ENCODE measurements around the gene EXOC3L1.

The EXOC3L1 gene

GRCh38 chr16:67202956-67203493 is 13.1 kb upstream of the EXOC3L1 start:
- TF ChIP-seq FOXM1 (IDR thresholded peaks at IDR 0.05; ENCODE audit: borderline replicate concordance, low read depth) (no peak), TEAD4 (IDR thresholded peaks at IDR 0.05) (no peak), TCF12 (IDR thresholded peaks at IDR 0.05; ENCODE audit: low read depth) (no peak)

GRCh38 chr16:67202426-67202825 is 12.5 kb upstream of the EXOC3L1 start:
- TF ChIP-seq TAF1 (IDR thresholded peaks at IDR 0.05; ENCODE audit: low read depth) (no peak), USF1 (IDR thresholded peaks at IDR 0.05) (no peak), FOXM1 (IDR thresholded peaks at IDR 0.05; ENCODE audit: borderline replicate concordance, low read depth) (no peak), ZBTB7A (IDR thresholded peaks at IDR 0.05; ENCODE audit: low read depth) (no peak), NFIC (IDR thresholded peaks at IDR 0.05) (no peak), CEBPB (IDR thresholded peaks at IDR 0.05) (no peak), TCF12 (IDR thresholded peaks at IDR 0.05; ENCODE audit: low read depth) (no peak)

- no peak for TF ChIP-seq YY1 (IDR thresholded peaks at IDR 0.05; ENCODE audit: low read depth)
- no peak for TF ChIP-seq CEBPB (IDR thresholded peaks at IDR 0.05)
- no peak for TF ChIP-seq CREB1 (IDR thresholded peaks at IDR 0.05; ENCODE audit: low read depth)
- TF ChIP-seq TCF12 (IDR thresholded peaks at IDR 0.05; ENCODE audit: low read depth), result no peak
- no peak for TF ChIP-seq EGR1 (IDR thresholded peaks at IDR 0.05)
- TF ChIP-seq REST (IDR thresholded peaks at IDR 0.05; ENCODE audit: low read depth), result no peak
- TF ChIP-seq TAF1 (IDR thresholded peaks at IDR 0.05; ENCODE audit: low read depth), result no peak
- no peak for TF ChIP-seq EP300 (IDR thresholded peaks at IDR 0.05; ENCODE audit: borderline replicate concordance)
- TF ChIP-seq MAX (IDR thresholded peaks at IDR 0.05), result no peak
Measured at GRCh38 chr16:67201411-67202345, 11.7 kb upstream of the EXOC3L1 start.

GRCh38 chr16:67200491-67200890 is 10.6 kb upstream of the EXOC3L1 start:
- TF ChIP-seq TCF12 (IDR thresholded peaks at IDR 0.05; ENCODE audit: low read depth), result no peak
- no peak for TF ChIP-seq REST (IDR thresholded peaks at IDR 0.05; ENCODE audit: low read depth)
- TF ChIP-seq TAF1 (IDR thresholded peaks at IDR 0.05; ENCODE audit: low read depth), result no peak
- TF ChIP-seq USF1 (IDR thresholded peaks at IDR 0.05), result no peak
- no peak for TF ChIP-seq EGR1 (IDR thresholded peaks at IDR 0.05)

GRCh38 chr16:67199808-67200198 is 9.9 kb upstream of the EXOC3L1 start:
- TF ChIP-seq MAX (IDR thresholded peaks at IDR 0.05) (no peak), NFIC (IDR thresholded peaks at IDR 0.05) (no peak), RAD21 (IDR thresholded peaks at IDR 0.05; ENCODE audit: low read depth) (no peak), CEBPB (IDR thresholded peaks at IDR 0.05) (no peak), USF1 (IDR thresholded peaks at IDR 0.05) (no peak), YY1 (IDR thresholded peaks at IDR 0.05; ENCODE audit: low read depth) (no peak), TAF1 (IDR thresholded peaks at IDR 0.05; ENCODE audit: low read depth) (no peak), EGR1 (IDR thresholded peaks at IDR 0.05) (no peak)
